Upper lobe of right lung (tissue), 1 donor: ENCODE data around the gene ADGRG6. TPM values are rescaled to one million over a fixed set of nuclear protein-coding genes. Genes with fewer than 3 reads are reported as not detected.

ENCODE experiments used
- ATAC-seq: fragments of 200-7000 bp; cut with Tn5 transposase; one replicate; pipeline ENCODE4 v1.9.1; 2020; ENCODE audit warnings: mild to moderate bottlenecking, moderate library complexity
- DNase-seq: peaks from one replicate; pipeline ENCODE4 v3.0.0-alpha.2; 2020
- H3K27ac ChIP-seq: fragments of 200-600 bp; one replicate; pipeline ENCODE4 v1.8.0; 2022
- H3K27me3 ChIP-seq: fragments of 200-600 bp; one replicate; pipeline ENCODE4 v1.8.0; 2022; ENCODE audit warnings: mild to moderate bottlenecking
- H3K36me3 ChIP-seq: fragments of 200-600 bp; one replicate; pipeline ENCODE4 v1.8.0; 2022
- H3K4me1 ChIP-seq: fragments of 200-600 bp; one replicate; pipeline ENCODE4 v1.8.0; 2022
- H3K4me3 ChIP-seq: fragments of 200-600 bp; one replicate; pipeline ENCODE4 v1.8.0; 2022; ENCODE audit warnings: mild to moderate bottlenecking
- H3K9me3 ChIP-seq: fragments of 200-600 bp; one replicate; pipeline ENCODE4 v1.8.0; 2022
- intact Hi-C: fragments of 100-400 bp; cut with DNase I; formaldehyde crosslinking; loops from one replicate; pipeline ENCODE4 v1.11.0; 2022
- total RNA-seq: library from RNA; stranded (reverse); fragmentation: NEBNext Ultra II Directional; extraction: Animal tissue kit (Norgen Biotek cat#: 25700); gene quantifications from one replicate; pipeline ENCODE4 v1.2.1, GENCODE V29; 2021
- TF ChIP-seq, protein P1 (sequence below): fragments of 200-600 bp; IDR thresholded peaks from one replicate; pipeline ENCODE4 v1.8.0; 2022; ENCODE audit warnings: antibody characterized with exemption
- donor health status: DM: no; HTN: yes; CAD: no; lungs with severe emphysema.

The ADGRG6 gene
- total RNA-seq, 1 donor from 2014 or later, result 47.6 TPM

DNA sequence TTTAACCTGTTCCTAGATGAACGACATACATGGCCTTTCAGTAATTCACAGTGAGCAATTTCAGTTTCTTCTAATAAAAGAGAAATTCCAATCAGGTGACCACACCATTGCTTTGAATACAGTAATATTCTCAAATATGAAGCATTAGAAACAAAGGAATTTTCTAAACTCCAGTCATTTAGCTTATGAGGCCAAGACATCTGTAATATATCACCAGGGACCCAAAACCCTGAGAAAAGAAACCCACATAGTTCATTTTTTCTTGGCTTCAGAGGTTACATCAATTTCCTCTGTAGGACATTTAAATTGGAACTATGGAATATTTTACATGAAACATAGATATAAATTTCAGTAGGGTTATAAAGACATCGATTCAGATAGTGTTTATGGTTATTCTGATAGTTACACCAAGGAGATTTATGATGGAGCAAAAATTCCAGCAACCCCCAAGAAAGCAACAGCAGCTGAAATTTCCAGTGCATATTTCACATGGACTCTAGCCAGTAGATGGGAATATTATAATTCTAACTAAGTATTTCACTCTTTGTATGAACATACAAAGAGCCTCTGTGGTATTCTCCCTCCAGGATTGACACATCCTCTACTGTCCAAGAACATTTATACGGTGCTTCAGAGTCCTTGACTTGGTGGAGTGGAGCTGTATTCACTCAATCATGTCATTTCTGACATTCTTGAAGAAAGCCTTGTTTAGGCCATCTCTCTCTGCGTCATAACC is 82.9 kb downstream of the ADGRG6 start:
- no peaks in the 10 kb centered on the region for H3K4me1 ChIP-seq
- H3K4me3 ChIP-seq, result no peak overlapping the region
- H3K36me3 ChIP-seq, result no peaks in the 10 kb centered on the region
- H3K9me3 ChIP-seq, result no peaks in the 10 kb centered on the region
- DNase-seq (no peak), ATAC-seq (no peak)
- TF ChIP-seq, protein P1, sequence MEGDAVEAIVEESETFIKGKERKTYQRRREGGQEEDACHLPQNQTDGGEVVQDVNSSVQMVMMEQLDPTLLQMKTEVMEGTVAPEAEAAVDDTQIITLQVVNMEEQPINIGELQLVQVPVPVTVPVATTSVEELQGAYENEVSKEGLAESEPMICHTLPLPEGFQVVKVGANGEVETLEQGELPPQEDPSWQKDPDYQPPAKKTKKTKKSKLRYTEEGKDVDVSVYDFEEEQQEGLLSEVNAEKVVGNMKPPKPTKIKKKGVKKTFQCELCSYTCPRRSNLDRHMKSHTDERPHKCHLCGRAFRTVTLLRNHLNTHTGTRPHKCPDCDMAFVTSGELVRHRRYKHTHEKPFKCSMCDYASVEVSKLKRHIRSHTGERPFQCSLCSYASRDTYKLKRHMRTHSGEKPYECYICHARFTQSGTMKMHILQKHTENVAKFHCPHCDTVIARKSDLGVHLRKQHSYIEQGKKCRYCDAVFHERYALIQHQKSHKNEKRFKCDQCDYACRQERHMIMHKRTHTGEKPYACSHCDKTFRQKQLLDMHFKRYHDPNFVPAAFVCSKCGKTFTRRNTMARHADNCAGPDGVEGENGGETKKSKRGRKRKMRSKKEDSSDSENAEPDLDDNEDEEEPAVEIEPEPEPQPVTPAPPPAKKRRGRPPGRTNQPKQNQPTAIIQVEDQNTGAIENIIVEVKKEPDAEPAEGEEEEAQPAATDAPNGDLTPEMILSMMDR, result no peak
- intact Hi-C loops, result no loop called here
- no peaks in the 10 kb centered on the region for H3K27me3 ChIP-seq
- H3K27ac ChIP-seq, result no peak overlapping the region

DNA sequence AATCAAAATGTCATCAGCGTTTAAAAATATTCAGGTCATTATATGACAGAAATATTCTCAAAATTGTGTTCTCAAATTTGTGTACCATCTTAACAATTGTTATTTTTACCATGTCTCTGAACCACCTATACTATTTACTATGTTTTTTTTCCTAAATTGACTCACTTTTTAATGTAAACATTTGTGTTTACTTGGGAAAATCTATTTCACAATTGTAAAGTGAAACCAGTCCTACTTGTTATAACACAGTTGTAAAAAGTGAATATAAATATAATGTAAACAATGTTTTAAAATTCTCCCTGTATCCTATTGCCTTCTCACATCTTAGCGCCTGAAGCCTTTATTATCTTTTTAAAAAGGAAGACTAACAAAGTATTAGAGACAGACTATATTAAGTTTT is 83.5 kb downstream of the ADGRG6 start:
- Histone ChIP-seq H3K36me3 (no peaks in the 10 kb centered on the region), H3K9me3 (no peaks in the 10 kb centered on the region), H3K27ac (no peak overlapping the region), H3K4me3 (no peak overlapping the region), H3K4me1 (no peaks in the 10 kb centered on the region), H3K27me3 (no peaks in the 10 kb centered on the region)
- ATAC-seq (no peak), DNase-seq (no peak)
- intact Hi-C loops, result no loop called here
- TF ChIP-seq, protein P1, result no peak

DNA sequence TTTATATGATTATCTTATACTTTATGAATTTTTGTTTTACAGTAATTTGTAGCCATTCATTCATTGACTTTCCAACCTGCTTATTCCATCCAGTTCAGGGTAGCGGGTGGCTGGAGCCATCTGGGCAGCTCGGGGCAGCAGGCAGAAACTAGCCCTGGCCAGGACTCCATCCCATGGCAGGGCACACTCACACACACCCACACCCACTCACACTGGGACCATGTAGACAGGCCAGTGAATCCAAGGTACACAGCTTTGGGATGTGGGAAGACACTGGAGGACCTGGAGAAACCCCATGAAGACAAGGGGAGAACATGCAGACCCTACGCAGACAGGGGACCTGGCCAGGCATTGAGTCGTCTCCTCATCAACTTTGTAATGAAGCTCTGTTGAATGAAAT is 84.8 kb downstream of the ADGRG6 start:
- intact Hi-C loops, result no loop called here
- no peaks in the 10 kb centered on the region for H3K4me1 ChIP-seq

DNA sequence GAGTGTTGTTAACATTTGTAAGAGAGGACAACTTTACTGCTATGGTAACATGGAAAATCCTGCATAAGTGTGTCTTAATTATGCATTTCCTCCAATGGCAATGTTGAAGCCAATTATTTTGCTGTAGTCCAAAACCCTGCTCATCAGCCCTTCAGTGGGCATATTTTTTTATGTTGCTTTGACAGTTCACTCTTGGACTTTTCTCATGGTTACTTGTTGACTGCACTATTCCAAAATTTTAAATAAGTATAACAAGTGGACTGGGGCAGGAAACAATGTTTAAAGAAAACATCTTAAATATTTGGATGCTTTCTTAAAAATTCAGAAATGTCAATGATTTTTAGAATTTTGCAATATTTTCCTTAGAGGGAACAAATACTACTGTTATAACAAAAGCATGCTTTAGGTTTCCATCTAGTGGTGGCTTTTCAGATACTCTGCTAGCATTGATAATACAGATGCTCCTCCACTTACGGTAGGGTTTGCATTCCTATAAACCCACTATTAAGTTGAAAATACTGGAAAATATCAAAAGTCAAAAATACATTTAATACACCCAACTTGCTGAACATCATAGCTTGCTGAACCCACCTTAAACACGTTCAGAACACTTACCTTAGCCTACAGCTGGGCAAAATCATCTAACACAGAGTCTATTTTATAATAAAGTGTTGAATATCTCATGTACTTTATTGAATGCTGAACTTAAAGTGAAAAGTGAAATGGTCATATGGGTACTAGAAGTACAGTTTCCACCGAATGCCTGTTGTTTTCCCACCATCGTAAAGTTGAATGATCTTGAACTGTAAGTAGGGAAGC is 86.4 kb downstream of the ADGRG6 start:
- H3K36me3 ChIP-seq, result no peaks in the 10 kb centered on the region
- no peaks in the 10 kb centered on the region for H3K9me3 ChIP-seq
- H3K27me3 ChIP-seq, result no peaks in the 10 kb centered on the region
- H3K4me1 ChIP-seq, result no peaks in the 10 kb centered on the region
- ATAC-seq, result peak; percentile 58
- intact Hi-C loops, result no loop called here
- DNase-seq, result no peak
- TF ChIP-seq, protein P1, result peak; percentile 70
- no peak overlapping the region for H3K27ac ChIP-seq
- no peak overlapping the region for H3K4me3 ChIP-seq

More for the DNA sequence above, 84.8 kb downstream of the ADGRG6 start:
- Histone ChIP-seq H3K27ac (no peak overlapping the region), H3K27me3 (no peaks in the 10 kb centered on the region), H3K4me3 (no peak overlapping the region), H3K9me3 (no peaks in the 10 kb centered on the region), H3K36me3 (no peaks in the 10 kb centered on the region)
- TF ChIP-seq, protein P1, result no peak
- ATAC-seq, result no peak
- no peak for DNase-seq

DNA sequence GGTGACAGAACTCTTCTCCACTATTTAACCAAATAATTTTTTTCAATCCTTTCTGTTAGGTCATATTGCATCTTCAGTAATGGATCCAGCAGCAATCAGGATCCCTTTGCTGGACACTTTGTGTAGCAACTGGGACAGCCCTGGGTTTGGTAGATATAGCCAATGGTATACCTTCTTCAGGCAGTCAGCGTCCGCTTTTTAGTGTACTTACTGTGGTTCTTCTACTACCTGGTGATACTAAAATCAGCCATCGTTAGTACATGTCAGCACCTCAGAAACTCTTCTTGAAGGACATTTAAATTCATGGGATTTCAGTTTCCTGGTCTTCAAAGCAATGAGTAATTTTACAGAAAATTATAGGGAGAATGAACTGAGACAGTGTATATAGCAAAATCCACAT is 93.5 kb downstream of the ADGRG6 start:
- Histone ChIP-seq H3K4me3 (no peak overlapping the region), H3K9me3 (no peaks in the 10 kb centered on the region), H3K27me3 (no peaks in the 10 kb centered on the region), H3K36me3 (no peaks in the 10 kb centered on the region), H3K4me1 (no peaks in the 10 kb centered on the region), H3K27ac (no peak overlapping the region)
- intact Hi-C loops, result no loop called here
- DNase-seq (no peak), ATAC-seq (no peak)
- TF ChIP-seq, protein P1, result no peak
